A204.1 (cell line): ENCODE measurements around the gene COX8A.
A peak's percentile ranks its signal among the peaks of the same experiment; 100 is the strongest.
"Not testable (repeated sequence)": the region's sequence is repeated elsewhere in the genome, so short reads cannot be mapped to it uniquely, and the experiment has no call there.

Experiments used
- FAIRE-seq: peaks from 2 replicates; lab custom pipeline; 2012; peaks lifted over from hg19 to GRCh38; lab: Jason Lieb, UNC

COX8A gene

GRCh38 chr11:63974259-63975143 lies at the start of gene COX8A:
Gene COX8A (plus strand): TSS chr11:63974620. CDS start chr11:63974681, 61 bp downstream.
- peak; percentile 99 for FAIRE-seq

GRCh38 chr11:63929616-63930015 lies 44.8 kb upstream of the COX8A start:
- no peak for FAIRE-seq

- FAIRE-seq: no peak
These were observed 43.4 kb upstream of the COX8A start for GRCh38 chr11:63931045-63931444.

GRCh38 chr11:63931876-63932275 lies 42.5 kb upstream of the COX8A start:
- FAIRE-seq: no peak

- FAIRE-seq: no peak
These were observed 41.0 kb upstream of the COX8A start for GRCh38 chr11:63933459-63933858.

- no peak for FAIRE-seq
These were observed 36.5 kb upstream of the COX8A start for GRCh38 chr11:63937713-63938478.

- no peak for FAIRE-seq
These were observed 35.7 kb upstream of the COX8A start, which contains the start of gene NAA40 for GRCh38 chr11:63938479-63939396. Gene NAA40 (plus strand): TSS chr11:63939002. CDS start chr11:63939097, 95 bp downstream.

DNA sequence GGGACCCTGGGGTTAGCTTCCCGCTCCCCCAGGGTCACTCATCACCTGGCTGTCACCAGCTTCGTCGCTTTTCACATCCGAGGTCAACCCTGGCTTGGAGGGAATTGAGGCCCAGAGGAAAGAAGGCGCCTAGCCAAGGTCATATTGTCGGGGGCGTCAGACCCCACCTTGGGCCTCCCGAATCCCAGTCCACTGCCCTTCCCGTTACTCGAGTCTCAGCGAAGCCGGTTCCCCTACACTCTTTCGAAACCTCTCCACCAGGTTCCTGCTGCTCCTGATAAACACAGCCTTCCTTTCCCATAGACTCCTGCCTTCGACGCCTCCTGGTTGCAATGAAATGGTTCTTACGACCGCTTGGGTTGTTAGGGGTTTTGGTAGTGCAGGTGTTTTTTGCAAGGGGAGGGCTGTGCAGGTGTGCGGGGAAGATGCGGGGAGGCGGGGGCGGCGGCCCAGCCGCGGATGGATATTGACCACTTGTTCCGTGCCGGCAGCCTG lies 35.0 kb upstream of the COX8A start:
- FAIRE-seq: no peak

GRCh38 chr11:63940786-63941185 lies 33.6 kb upstream of the COX8A start:
- no peak for FAIRE-seq

- FAIRE-seq: no peak
These were observed 32.5 kb upstream of the COX8A start for GRCh38 chr11:63941901-63942300.

- no peak for FAIRE-seq
These were observed 31.6 kb upstream of the COX8A start for GRCh38 chr11:63942803-63943202.

DNA sequence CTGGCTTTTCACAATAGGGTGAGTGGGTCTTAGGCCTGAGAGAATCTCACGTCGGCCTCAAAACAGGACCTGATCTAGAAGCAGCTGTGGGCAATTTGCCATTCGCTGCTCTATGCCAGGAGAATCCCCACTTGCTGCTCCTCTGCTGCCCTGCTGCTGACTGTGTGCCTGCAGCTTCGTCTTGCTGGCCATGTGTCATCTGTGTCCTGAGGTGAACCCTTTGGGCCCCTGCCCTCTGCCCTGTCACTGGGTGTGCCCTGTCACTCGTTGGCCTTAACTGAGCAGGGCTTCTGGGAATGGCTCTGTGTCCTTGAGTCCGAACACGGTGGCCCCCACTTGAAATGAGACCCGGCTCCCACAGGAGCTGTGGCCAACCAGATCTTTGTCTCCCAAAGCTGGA lies 29.4 kb upstream of the COX8A start:
- no peak for FAIRE-seq

DNA sequence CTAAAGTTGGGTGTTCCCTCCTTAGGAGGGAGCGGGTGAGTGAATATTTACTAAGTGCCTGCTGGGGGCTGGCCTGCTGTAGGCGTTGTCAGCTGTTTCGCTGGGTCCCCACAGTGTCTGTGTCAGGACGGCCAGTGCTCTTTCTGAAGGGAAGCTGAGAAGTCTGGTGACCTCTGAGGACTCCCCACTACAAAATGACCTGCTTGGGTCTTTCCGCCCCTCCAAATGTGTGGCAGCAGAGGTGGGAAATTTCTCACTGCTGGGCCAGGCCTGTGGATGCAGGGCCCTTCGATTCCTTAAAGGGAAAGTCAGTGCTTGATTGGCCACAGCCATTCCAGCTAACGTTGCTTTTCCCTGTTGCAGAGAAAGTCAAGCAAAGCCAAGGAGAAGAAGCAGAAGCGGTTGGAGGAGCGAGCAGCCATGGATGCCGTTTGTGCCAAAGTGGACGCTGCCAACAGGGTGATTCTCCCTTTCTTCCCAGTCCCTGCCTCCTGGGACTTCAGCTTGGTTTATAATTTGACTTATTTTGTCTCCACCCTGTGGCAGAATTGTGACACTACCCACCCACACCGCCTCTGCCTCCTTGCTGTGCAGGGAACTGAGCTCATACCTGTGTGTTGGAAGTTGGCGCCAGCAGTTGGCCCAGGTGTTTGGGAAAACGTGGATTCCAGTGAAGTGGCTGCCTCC lies 28.8 kb upstream of the COX8A start:
- FAIRE-seq: no peak

- no peak for FAIRE-seq
These were observed 22.5 kb upstream of the COX8A start for GRCh38 chr11:63951779-63952536.

- no peak for FAIRE-seq
These were observed 21.9 kb upstream of the COX8A start for GRCh38 chr11:63952570-63952969.

DNA sequence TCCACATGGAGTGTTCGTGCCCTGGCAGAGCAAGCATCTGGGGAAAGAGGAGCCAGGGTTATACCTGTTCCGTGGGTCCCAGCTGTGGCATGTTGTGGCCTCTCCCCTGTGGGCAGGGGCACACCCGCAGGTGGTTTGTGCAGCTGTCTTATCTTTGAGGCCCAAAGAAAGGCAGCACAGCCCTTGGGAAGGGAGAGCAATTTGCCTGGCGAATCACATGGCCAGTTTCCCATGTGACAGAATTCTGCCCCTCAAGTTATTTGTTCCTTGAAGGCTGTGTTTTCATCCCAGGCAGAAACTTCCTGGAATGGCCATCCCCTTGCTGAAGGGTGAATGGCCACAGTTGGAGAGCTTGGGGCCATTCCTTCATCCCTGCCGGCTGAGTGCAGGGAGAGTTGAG lies 16.4 kb upstream of the COX8A start:
- FAIRE-seq: no peak

- no peak for FAIRE-seq
These were observed 12.6 kb upstream of the COX8A start for GRCh38 chr11:63961608-63962412.

DNA sequence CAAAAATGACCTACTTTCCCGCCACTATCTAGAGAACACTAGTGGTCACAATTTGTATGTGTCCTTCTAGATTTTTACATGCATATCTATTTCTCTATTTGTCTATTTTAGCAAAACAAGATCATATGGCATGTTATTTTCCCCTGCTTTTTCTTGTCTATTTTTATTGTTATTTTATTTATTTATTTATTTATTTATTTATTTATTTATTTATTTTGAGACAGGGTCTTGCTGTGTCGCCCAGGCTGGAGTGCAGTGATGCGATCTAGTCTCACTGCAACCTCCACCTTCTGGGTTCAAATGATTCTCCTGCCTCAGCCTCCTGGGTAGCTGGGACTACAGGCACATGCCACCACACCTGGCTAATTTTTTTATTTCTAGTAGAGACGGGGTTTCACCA lies 10.5 kb upstream of the COX8A start:
- not testable (repeated sequence) for FAIRE-seq

DNA sequence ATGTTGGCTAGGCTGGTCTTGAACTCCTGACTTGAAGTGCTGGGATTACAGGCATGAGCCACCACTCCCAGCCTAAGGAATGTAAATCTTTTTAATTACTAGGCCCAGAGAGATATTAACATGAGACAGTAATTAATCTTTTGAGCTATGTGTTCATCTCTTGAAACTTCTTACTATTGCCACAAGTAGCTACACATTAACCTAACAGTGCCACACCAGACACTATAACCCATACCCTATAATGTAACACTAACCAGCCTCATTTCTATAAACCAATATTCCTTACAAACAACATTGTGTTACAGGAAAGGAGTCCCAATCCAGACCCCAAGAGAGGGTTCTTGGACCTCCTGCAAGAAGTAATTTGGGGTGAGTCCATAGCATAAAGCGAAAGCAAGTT lies 8.0 kb upstream of the COX8A start:
- FAIRE-seq: no peak

GRCh38 chr11:63969461-63969860 lies 5.0 kb upstream of the COX8A start:
- no peak for FAIRE-seq
